HG02588 (cell line): ENCODE measurements around the gene CHCHD4.
"Not testable (repeated sequence)": the region's sequence is repeated elsewhere in the genome, so short reads cannot be mapped to it uniquely, and the experiment has no call there.

ENCODE experiments used
- ATAC-seq: cut with Tn5 transposase; IDR thresholded peaks from one replicate; pipeline ENCODE4 v1.9.1; 2021; ENCODE audit warnings: mild to moderate bottlenecking, moderate library complexity; ENCODE audit not compliant: unreplicated experiment

CHCHD4 gene

GRCh38 chr3:14077310-14077709 is 47.4 kb downstream of the CHCHD4 start:
- no peak for ATAC-seq

- not testable (repeated sequence) for ATAC-seq
Measured at GRCh38 chr3:14075233-14075632, 49.4 kb downstream of the CHCHD4 start.

- ATAC-seq: no peak
Measured at GRCh38 chr3:14064910-14065309, 59.8 kb downstream of the CHCHD4 start.

GRCh38 chr3:14063152-14063551 is 61.5 kb downstream of the CHCHD4 start:
- no peak for ATAC-seq
